Measurements from ENCODE around the gene SMURF1.

DNA sequence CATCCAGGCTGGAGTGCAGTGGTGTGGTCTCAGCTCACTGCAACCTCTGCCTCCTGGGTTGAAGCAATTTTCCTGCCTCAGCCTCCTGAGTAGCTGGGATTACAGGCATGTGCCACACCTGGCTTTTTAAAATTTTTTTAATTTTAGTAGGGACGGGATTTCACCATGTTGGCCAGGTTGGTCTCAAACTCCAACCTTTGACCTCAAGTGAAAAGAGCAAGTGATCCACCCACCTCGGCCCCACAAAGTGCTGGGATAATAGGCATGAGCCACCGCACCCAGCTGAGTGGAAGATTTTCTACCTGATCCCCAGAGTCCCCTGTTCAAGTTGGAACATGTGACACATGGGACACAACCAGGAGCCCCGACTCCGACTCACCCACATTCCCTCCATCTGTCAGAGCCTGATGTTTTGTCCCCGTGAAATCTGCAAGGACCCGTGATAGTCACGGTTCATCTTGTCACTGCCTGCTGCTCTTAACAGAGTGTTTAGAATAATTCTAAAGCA, 104.5 kb downstream of the SMURF1 start:
- no peak for TF ChIP-seq POLR2A (IDR thresholded peaks at IDR 0.05; ENCODE audit: low read depth)
- TF ChIP-seq, protein P1, sequence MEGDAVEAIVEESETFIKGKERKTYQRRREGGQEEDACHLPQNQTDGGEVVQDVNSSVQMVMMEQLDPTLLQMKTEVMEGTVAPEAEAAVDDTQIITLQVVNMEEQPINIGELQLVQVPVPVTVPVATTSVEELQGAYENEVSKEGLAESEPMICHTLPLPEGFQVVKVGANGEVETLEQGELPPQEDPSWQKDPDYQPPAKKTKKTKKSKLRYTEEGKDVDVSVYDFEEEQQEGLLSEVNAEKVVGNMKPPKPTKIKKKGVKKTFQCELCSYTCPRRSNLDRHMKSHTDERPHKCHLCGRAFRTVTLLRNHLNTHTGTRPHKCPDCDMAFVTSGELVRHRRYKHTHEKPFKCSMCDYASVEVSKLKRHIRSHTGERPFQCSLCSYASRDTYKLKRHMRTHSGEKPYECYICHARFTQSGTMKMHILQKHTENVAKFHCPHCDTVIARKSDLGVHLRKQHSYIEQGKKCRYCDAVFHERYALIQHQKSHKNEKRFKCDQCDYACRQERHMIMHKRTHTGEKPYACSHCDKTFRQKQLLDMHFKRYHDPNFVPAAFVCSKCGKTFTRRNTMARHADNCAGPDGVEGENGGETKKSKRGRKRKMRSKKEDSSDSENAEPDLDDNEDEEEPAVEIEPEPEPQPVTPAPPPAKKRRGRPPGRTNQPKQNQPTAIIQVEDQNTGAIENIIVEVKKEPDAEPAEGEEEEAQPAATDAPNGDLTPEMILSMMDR (IDR thresholded peaks at IDR 0.05): no peak
- no peak for TF ChIP-seq POLR2AphosphoS5 (IDR thresholded peaks at IDR 0.05)

All from esophagus muscularis mucosa (tissue), 3 donors.